Esophagus squamous epithelium (tissue), 5 donors: ENCODE data around the gene CEP350. TPM values are rescaled to one million over a fixed set of nuclear protein-coding genes. Genes with fewer than 3 reads are reported as not detected.
A peak's percentile ranks its signal among the peaks of the same experiment; 100 is the strongest.
"Not testable (repeated sequence)": the region's sequence is repeated elsewhere in the genome, so short reads cannot be mapped to it uniquely, and the experiment has no call there.

Experiments
- DNase-seq: peaks from one replicate; lab custom pipeline; 2025; lab: John Stamatoyannopoulos, UW
- H3K27ac ChIP-seq, 4 donors: fragments of 200-600 bp; sonication (generic); one replicate each; pipeline ENCODE4 v1.5.1; 2016 to 2019; ENCODE audit warnings: mild to moderate bottlenecking in 1 of 4
- H3K27me3 ChIP-seq, 4 donors: fragments of 200-600 bp; sonication (generic); 1 replicate in 3 of 4; 2 replicates in 1 of 4; pipeline versions ENCODE4 v1.5.1 to v1.6.0; 2017 to 2021; ENCODE audit warnings: antibody characterized with exemption in 1 of 4
- H3K36me3 ChIP-seq, 3 donors: fragments of 200-600 bp; sonication (generic); one replicate each; pipeline ENCODE4 v1.5.1; 2016 to 2019
- H3K4me1 ChIP-seq, 3 donors: fragments of 200-600 bp; sonication (generic); one replicate each; pipeline ENCODE4 v1.5.1; 2017 to 2019
- H3K4me3 ChIP-seq, 4 donors: fragments of 200-600 bp; sonication (generic); 1 replicate in 3 of 4; 2 replicates in 1 of 4; pipeline ENCODE4 v1.5.1; 2016 to 2019; ENCODE audit warnings: mild to moderate bottlenecking in 2 of 4, moderate library complexity in 1 of 4
- H3K9me3 ChIP-seq, 3 donors: fragments of 200-600 bp; sonication (generic); one replicate each; pipeline ENCODE4 v1.5.1; 2016 to 2019
- POLR2A ChIP-seq, 4 donors: fragments of 450-650 bp; IDR thresholded peaks; one replicate each; pipeline ENCODE4 v1.6.1; 2017; ENCODE audit warnings: antibody characterized with exemption in 4 of 4, mild to moderate bottlenecking in 4 of 4, moderate library complexity in 3 of 4
- WGBS, 2 donors: methylation state at CpG; one replicate each; pipeline ENCODE4 v1.1.5; 2018; 5-methylcytosine and 5-hydroxymethylcytosine counted together
- intact Hi-C: fragments of 100-400 bp; cut with DNase I; formaldehyde crosslinking; loops from one replicate; pipeline ENCODE4 v1.15.0; 2022
- total RNA-seq, 4 donors: library from RNA; depleted of rRNA; stranded (reverse); fragments of >200 nt; gene quantifications; one replicate each; pipeline ENCODE4 v1.1.0, GENCODE V29; 2016
- TF ChIP-seq, protein P1 (sequence below), 6 experiments: fragments of 450-650 bp in 4 of 6; fragments of 200-600 bp in 2 of 6; sonication (generic) in 2 of 6; IDR thresholded peaks; one replicate each; pipeline ENCODE4 v1.5.1; 2016 to 2019; ENCODE audit warnings: antibody characterized with exemption in 6 of 6, mild to moderate bottlenecking in 4 of 6, moderate library complexity in 4 of 6
- donor health status: DM: yes; HTN: yes; CAD: no.

CEP350 gene
- total RNA-seq, 4 donors from 2014 or later, result 31.1 to 66.9 (median 45.2) TPM

DNA sequence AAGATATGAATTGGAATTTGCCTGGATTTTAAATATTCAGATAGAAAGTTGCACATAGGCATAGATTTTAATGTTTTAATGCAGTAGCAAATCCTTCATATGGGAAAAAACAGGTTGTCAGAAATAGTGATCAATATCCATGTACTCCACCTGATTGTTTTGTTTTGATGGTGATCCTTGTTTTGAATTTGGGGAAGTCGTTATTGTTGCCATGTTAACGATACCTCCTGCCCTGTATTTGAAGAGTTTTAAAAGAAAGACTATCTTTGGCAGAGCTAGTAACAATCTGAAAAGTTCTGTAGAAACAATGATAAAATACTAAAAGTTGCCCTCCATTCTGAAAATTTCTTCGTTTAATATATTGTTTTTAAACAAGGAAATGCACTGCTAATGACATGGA lies 1.1 kb downstream of the CEP350 start:
- no peak for DNase-seq
- no peaks in the 10 kb centered on the region for H3K27me3 ChIP-seq
- H3K27ac ChIP-seq, result peak overlapping the region; percentile 95 to 98 (median 96)
- intact Hi-C loops, result loop anchor here (10.0 kb wide), 1 partner anchor 61 kb away; no protein-coding TSS in a partner anchor
- peak overlapping the region; percentile 65 to 95 (median 90) for H3K4me3 ChIP-seq
- TF ChIP-seq, protein P1, sequence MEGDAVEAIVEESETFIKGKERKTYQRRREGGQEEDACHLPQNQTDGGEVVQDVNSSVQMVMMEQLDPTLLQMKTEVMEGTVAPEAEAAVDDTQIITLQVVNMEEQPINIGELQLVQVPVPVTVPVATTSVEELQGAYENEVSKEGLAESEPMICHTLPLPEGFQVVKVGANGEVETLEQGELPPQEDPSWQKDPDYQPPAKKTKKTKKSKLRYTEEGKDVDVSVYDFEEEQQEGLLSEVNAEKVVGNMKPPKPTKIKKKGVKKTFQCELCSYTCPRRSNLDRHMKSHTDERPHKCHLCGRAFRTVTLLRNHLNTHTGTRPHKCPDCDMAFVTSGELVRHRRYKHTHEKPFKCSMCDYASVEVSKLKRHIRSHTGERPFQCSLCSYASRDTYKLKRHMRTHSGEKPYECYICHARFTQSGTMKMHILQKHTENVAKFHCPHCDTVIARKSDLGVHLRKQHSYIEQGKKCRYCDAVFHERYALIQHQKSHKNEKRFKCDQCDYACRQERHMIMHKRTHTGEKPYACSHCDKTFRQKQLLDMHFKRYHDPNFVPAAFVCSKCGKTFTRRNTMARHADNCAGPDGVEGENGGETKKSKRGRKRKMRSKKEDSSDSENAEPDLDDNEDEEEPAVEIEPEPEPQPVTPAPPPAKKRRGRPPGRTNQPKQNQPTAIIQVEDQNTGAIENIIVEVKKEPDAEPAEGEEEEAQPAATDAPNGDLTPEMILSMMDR (IDR thresholded peaks at IDR 0.05), result no peak
- no peak for TF ChIP-seq POLR2A (IDR thresholded peaks at IDR 0.05)
- 0 to 3% methylated on average over 3 of the region's 3 CpGs for WGBS, 2 donors
- peaks cover 5 to 49% (median 18%) of the 10 kb centered on the region in 3 donors for H3K4me1 ChIP-seq
- H3K9me3 ChIP-seq, result no peaks in the 10 kb centered on the region
- H3K36me3 ChIP-seq, result no peaks in the 10 kb centered on the region

DNA sequence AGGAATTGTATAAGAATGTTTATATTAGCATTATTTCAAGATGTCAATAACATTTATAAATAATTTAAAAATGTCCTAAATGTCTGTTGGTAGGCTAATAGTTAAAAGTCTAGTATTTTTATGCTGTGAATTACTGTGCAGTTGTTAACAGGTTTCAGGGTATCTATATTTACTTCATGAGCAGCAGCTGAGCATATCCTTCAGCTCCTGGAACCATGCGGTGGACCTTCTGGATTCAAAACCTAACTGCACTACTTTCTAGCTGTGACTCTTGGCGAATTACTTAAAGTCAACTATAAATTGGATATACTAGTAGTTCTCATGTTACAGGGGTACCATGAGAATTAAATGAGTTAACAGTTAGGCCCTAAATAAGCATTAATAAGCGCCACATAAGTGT lies 3.7 kb downstream of the CEP350 start:
- no peak overlapping the region for H3K4me3 ChIP-seq
- H3K27me3 ChIP-seq, result no peaks in the 10 kb centered on the region
- WGBS, 2 donors, result 89 to 92% methylated on average over 3 of the region's 3 CpGs
- no peak overlapping the region for H3K27ac ChIP-seq
- peaks cover 0 to 7% (median 0%) of the 10 kb centered on the region in 3 donors for H3K36me3 ChIP-seq
- peaks cover 4 to 41% (median 17%) of the 10 kb centered on the region in 3 donors for H3K4me1 ChIP-seq
- no peak for DNase-seq
- no peaks in the 10 kb centered on the region for H3K9me3 ChIP-seq
- TF ChIP-seq POLR2A (IDR thresholded peaks at IDR 0.05), result no peak
- TF ChIP-seq, protein P1 (IDR thresholded peaks at IDR 0.05), result no peak
- intact Hi-C loops, result loop anchor here (10.0 kb wide), 1 partner anchor 64 kb away; no protein-coding TSS in a partner anchor

DNA sequence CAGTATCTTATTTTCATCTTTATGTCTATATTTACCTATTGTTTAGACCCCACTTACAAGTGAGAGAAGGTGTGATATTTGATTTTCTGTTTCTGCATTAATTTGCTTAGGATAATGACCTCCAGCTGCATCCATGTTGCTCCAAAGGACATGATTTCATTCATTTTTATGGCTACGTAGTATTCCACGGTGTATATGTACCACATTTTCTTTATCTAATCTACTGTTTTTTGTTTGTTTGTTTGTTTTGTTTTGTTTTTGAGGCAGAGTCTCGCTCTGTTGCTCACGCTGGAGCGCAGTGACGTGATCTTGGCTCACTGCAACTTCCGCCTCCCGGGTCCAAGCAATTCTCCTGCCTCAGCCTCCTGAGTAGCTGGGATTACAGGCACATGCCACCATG lies 7.6 kb downstream of the CEP350 start:
- WGBS, 2 donors, result 93 to 96% methylated on average over 8 of the region's 8 CpGs
- peaks cover 0 to 16% (median 6%) of the 10 kb centered on the region in 3 donors for H3K4me1 ChIP-seq
- DNase-seq, result not testable (repeated sequence)

DNA sequence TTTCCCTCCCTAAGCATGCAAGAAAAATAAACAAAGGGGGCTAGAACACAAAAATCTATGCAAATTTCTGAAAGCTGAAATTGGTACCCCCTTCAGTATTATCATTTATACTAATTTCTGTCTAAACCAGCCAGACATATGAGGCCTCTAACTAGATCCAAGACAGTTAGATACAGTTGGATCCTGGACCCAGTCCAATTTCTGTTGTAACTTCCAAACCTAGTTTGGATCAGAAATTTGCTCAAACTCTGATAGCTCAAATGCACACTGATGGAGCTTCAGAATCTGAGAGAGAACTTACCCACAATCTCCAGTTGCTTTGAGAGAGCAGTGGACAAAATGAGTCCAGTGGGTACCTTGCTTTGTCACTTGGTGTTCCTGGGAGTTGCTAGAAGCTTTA lies 11.9 kb downstream of the CEP350 start:
- Histone ChIP-seq H3K4me3 (no peak overlapping the region), H3K27ac (no peak overlapping the region), H3K4me1 (peaks cover 0 to 32% (median 18%) of the 10 kb centered on the region in 3 donors), H3K9me3 (peaks cover 0 to 9% (median 0%) of the 10 kb centered on the region in 3 donors), H3K27me3 (no peaks in the 10 kb centered on the region), H3K36me3 (peaks cover 0 to 13% (median 0%) of the 10 kb centered on the region in 3 donors)
- TF ChIP-seq, protein P1 (IDR thresholded peaks at IDR 0.05), result no peak
- no peak for TF ChIP-seq POLR2A (IDR thresholded peaks at IDR 0.05)
- no peak for DNase-seq
- intact Hi-C loops, result no loop called here

More for the DNA sequence above, 7.6 kb downstream of the CEP350 start:
- H3K9me3 ChIP-seq, intact Hi-C loops, H3K36me3 ChIP-seq, H3K4me3 ChIP-seq, H3K27ac ChIP-seq, H3K27me3 ChIP-seq: not testable (repeated sequence)

DNA sequence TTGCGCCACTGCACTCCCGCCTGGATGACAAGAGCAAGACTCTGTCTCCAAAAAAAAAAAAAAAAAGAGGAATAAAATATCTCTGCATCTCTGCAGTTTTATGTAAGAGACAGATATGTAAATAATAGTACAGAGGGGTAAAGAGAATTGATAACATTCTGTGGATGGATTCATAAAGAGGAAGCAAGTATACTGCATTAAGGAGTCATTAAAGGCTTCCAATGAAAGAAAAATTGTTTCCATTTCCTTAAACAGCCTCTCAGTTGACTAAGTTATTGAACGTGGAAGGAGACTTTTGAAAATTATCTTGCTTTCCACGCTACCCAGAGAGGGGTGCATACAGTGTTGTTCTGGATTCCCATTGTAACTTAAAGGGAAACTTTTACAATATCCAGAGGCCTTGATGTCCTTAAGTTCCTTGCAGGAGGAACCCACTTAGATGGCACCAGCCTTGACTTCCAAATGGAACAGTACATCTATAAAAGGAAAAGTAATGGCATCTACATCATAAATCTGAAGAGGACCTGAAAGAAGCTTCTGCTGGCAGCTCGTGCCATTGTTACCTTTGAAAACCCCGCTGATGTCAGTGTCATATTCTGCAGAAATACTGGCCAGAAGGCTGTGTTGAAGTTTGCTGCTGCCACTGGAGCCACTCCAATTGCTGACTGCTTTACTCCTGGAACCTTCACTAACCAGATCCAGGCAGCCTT lies 13.8 kb downstream of the CEP350 start:
- intact Hi-C loops, result no loop called here
- no peak for DNase-seq
- peak overlapping the region in 3 of 4 donors; percentile 72 to 77 (median 76) for H3K27ac ChIP-seq

More for the DNA sequence above, 13.8 kb downstream of the CEP350 start:
- Histone ChIP-seq H3K27me3 (no peaks in the 10 kb centered on the region), H3K9me3 (peaks cover 0 to 9% (median 0%) of the 10 kb centered on the region in 3 donors), H3K4me1 (peaks cover 0 to 41% (median 18%) of the 10 kb centered on the region in 3 donors), H3K36me3 (peaks cover 0 to 16% (median 0%) of the 10 kb centered on the region in 3 donors), H3K4me3 (no peak overlapping the region)
- TF ChIP-seq, protein P1 (IDR thresholded peaks at IDR 0.05), result no peak
- no peak for TF ChIP-seq POLR2A (IDR thresholded peaks at IDR 0.05)
- 94 to 97% methylated on average over 6 of the region's 6 CpGs for WGBS, 2 donors
